Measurements from ENCODE around the gene GPHA2.
A peak's percentile ranks its signal among the peaks of the same experiment; 100 is the strongest.

- TF ChIP-seq CTCF (IDR thresholded peaks at IDR 0.05) (peak; percentile 87 to 93 (median 90)), POLR2A (IDR thresholded peaks at IDR 0.05; ENCODE audit: low read depth) (no peak), POLR2AphosphoS5 (IDR thresholded peaks at IDR 0.05) (peak; percentile 36 to 53)
Observed at GRCh38 chr11:64894070-64894811, 41.5 kb downstream of the GPHA2 start.

Measured in esophagus muscularis mucosa (tissue), 3 donors.